Liver (tissue), 9 donors: ENCODE measurements around the gene GIMAP7. TPM values are rescaled to one million over a fixed set of nuclear protein-coding genes. Genes with fewer than 3 reads are reported as not detected.

Source experiments
- DNase-seq: peaks from one replicate; pipeline ENCODE4 v3.0.0-alpha.2; 2017; ENCODE audit warnings: low spot score
- H3K27ac ChIP-seq, 2 donors: one replicate each; pipeline ENCODE4 v1.7.0; 2013; ENCODE audit warnings: inconsistent platforms in 2 of 2, low read length in 2 of 2, control low read depth in 1 of 2, low read depth in 1 of 2, mild to moderate bottlenecking in 1 of 2
- H3K27me3 ChIP-seq, 4 donors: one replicate each; pipeline versions ENCODE4 v1.6.1 to v1.7.0; 2013; ENCODE audit warnings: low read length in 3 of 4, inconsistent platforms in 1 of 4, mild to moderate bottlenecking in 1 of 4, moderate library complexity in 1 of 4; ENCODE audit not compliant: control insufficient read depth in 4 of 4, insufficient read depth in 4 of 4
- H3K36me3 ChIP-seq, 4 donors: one replicate each; pipeline versions ENCODE4 v1.6.1 to v1.7.0; 2013; ENCODE audit warnings: low read length in 3 of 4, mild to moderate bottlenecking in 3 of 4, low read depth in 1 of 4, moderate library complexity in 1 of 4; ENCODE audit not compliant: control insufficient read depth in 4 of 4, insufficient read depth in 3 of 4
- H3K4me1 ChIP-seq, 4 donors: one replicate each; pipeline versions ENCODE4 v1.6.1 to v1.7.0; 2013; ENCODE audit warnings: low read length in 3 of 4, mild to moderate bottlenecking in 3 of 4, moderate library complexity in 1 of 4; ENCODE audit not compliant: control insufficient read depth in 4 of 4, insufficient read depth in 4 of 4
- H3K4me3 ChIP-seq, 3 donors: one replicate each; pipeline versions ENCODE4 v1.6.1 to v1.7.0; 2013; ENCODE audit warnings: low read length in 3 of 3, control low read depth in 1 of 3, low read depth in 1 of 3, mild to moderate bottlenecking in 1 of 3
- H3K9ac ChIP-seq, 2 donors: one replicate each; pipeline ENCODE4 v1.7.0; 2013; ENCODE audit warnings: low read length in 2 of 2, mild to moderate bottlenecking in 2 of 2, moderate library complexity in 2 of 2, control low read depth in 1 of 2, low read depth in 1 of 2
- H3K9me3 ChIP-seq, 4 donors: one replicate each; pipeline versions ENCODE4 v1.6.1 to v1.7.0; 2013; ENCODE audit warnings: low read length in 3 of 4; ENCODE audit not compliant: control insufficient read depth in 4 of 4
- ATF3 ChIP-seq: IDR thresholded peaks from 2 replicates; pipeline ENCODE4 v1.6.1; 2016; ENCODE audit warnings: antibody characterized with exemption
- EGR1 ChIP-seq, 2 donors: IDR thresholded peaks; 2 replicates each; pipeline ENCODE4 v1.6.1; 2016 to 2018; ENCODE audit warnings: antibody characterized with exemption in 2 of 2, low read depth in 2 of 2
- FOXA2 ChIP-seq: IDR thresholded peaks from 2 replicates; pipeline ENCODE4 v1.6.1; 2016; ENCODE audit warnings: antibody characterized with exemption
- GABPA ChIP-seq, 2 donors: IDR thresholded peaks in 1 of 2; conservative IDR thresholded peaks in 1 of 2; 2 replicates each; pipeline ENCODE4 v1.6.1; 2016; ENCODE audit warnings: antibody characterized with exemption in 2 of 2, mild to moderate bottlenecking in 1 of 2, moderate library complexity in 1 of 2
- HNF4G ChIP-seq: IDR thresholded peaks from 2 replicates; pipeline ENCODE4 v1.6.1; 2016; ENCODE audit warnings: antibody characterized with exemption
- JUND ChIP-seq, 2 donors: IDR thresholded peaks; 2 replicates each; pipeline ENCODE4 v1.6.1; 2016; ENCODE audit warnings: antibody characterized with exemption in 2 of 2
- MAX ChIP-seq: IDR thresholded peaks from 2 replicates; pipeline ENCODE4 v1.6.1; 2016; ENCODE audit warnings: antibody characterized with exemption
- NR2F2 ChIP-seq: IDR thresholded peaks from 2 replicates; pipeline ENCODE4 v1.6.1; 2016; ENCODE audit warnings: antibody characterized with exemption
- RAD21 ChIP-seq, 2 donors: IDR thresholded peaks; 2 replicates each; pipeline ENCODE4 v1.6.1; 2016; ENCODE audit warnings: antibody characterized with exemption in 2 of 2, mild to moderate bottlenecking in 2 of 2
- REST ChIP-seq: IDR thresholded peaks from 2 replicates; pipeline ENCODE4 v1.6.1; 2016; ENCODE audit warnings: antibody characterized with exemption, mild to moderate bottlenecking
- RXRA ChIP-seq, 2 donors: IDR thresholded peaks; 2 replicates each; pipeline ENCODE4 v1.6.1; 2017 to 2018; ENCODE audit warnings: antibody characterized with exemption in 2 of 2, mild to moderate bottlenecking in 1 of 2
- SP1 ChIP-seq: IDR thresholded peaks from 2 replicates; pipeline ENCODE4 v1.6.1; 2018; ENCODE audit warnings: antibody characterized with exemption, mild to moderate bottlenecking
- TAF1 ChIP-seq: conservative IDR thresholded peaks from 2 replicates; pipeline ENCODE4 v1.6.1; 2016; ENCODE audit warnings: antibody characterized with exemption, mild to moderate bottlenecking
- YY1 ChIP-seq: IDR thresholded peaks from 2 replicates; pipeline ENCODE4 v1.6.1; 2016; ENCODE audit warnings: antibody characterized with exemption, mild to moderate bottlenecking
- ZBTB33 ChIP-seq: IDR thresholded peaks from 2 replicates; pipeline ENCODE4 v1.6.1; 2016; ENCODE audit warnings: antibody characterized with exemption
- WGBS: extraction: QIAGEN DNeasy Blood & Tissue Kit; methylation state at CpG from one replicate; pipeline ENCODE4 v1.1.7; 2013; 5-methylcytosine and 5-hydroxymethylcytosine counted together
- polyA plus RNA-seq, 2 donors: library from polyadenylated mRNA; stranded (reverse) in 1 of 2; unstranded in 1 of 2; fragments of 200-250 nt in 1 of 2; fragments of >200 nt in 1 of 2; fragmentation: Nextera tagmentation in 1 of 2; extraction: Ambion mirVana in 1 of 2; gene quantifications; one replicate each; pipeline versions ENCODE4 v1.2.1 to v1.2.3, GENCODE V29; 2013 to 2015
- total RNA-seq, 2 donors: library from RNA; depleted of rRNA; stranded (reverse); fragments of >200 nt; gene quantifications; one replicate each; pipeline ENCODE4 v1.2.3, GENCODE V29; 2014
- donor health status: healthy.
- donor health status: healthy.
- donor health status: healthy.
- donor health status: healthy.
- donor health status: healthy.

The GIMAP7 gene
- total and polyA plus RNA-seq, 4 donors: 4.8 to 12.8 (median 10.5) TPM

- H3K9ac ChIP-seq: no peak overlapping the region
- H3K27me3 ChIP-seq: no peaks in the 10 kb centered on the region
- no peak for DNase-seq
- peaks cover 0 to 2% (median 0%) of the 10 kb centered on the region in 4 donors for H3K36me3 ChIP-seq
- no peak overlapping the region for H3K4me3 ChIP-seq
- TF ChIP-seq FOXA2: no peak
- WGBS: 96% methylated on average over 2 of the region's 2 CpGs
- H3K4me1 ChIP-seq: peaks cover 0 to 4% (median 0%) of the 10 kb centered on the region in 4 donors
- peaks cover 0 to 17% (median 7%) of the 10 kb centered on the region in 4 donors for H3K9me3 ChIP-seq
- H3K27ac ChIP-seq: no peak overlapping the region
These were observed 49.3 kb upstream of the GIMAP7 start for GRCh38 chr7:150465414-150465813.

- Histone ChIP-seq H3K4me1 (peaks cover 0 to 4% (median 0%) of the 10 kb centered on the region in 4 donors), H3K36me3 (peaks cover 0 to 2% (median 0%) of the 10 kb centered on the region in 4 donors), H3K27me3 (no peaks in the 10 kb centered on the region), H3K9me3 (peaks cover 0 to 11% (median 4%) of the 10 kb centered on the region in 4 donors), H3K4me3 (no peak overlapping the region), H3K9ac (no peak overlapping the region), H3K27ac (no peak overlapping the region)
- no peak for TF ChIP-seq NR2F2
- no peak for TF ChIP-seq SP1
- no peak for TF ChIP-seq RXRA (IDR thresholded peaks at IDR 0.05)
- no peak for TF ChIP-seq REST
- no peak for TF ChIP-seq FOXA2
- no peak for TF ChIP-seq ZBTB33
- TF ChIP-seq MAX: no peak
- no peak for TF ChIP-seq GABPA (IDR thresholded peaks at IDR 0.05 in 1 of 2, conservative IDR thresholded peaks at IDR 0.05 in 1 of 2)
- no peak for TF ChIP-seq HNF4G
- TF ChIP-seq YY1: no peak
- TF ChIP-seq RAD21 (IDR thresholded peaks at IDR 0.05): no peak
- no peak for TF ChIP-seq EGR1 (IDR thresholded peaks at IDR 0.05; ENCODE audit: low read depth in 2 of 2)
- 84% methylated on average over 6 of the region's 6 CpGs for WGBS
- no peak for DNase-seq
These were observed 48.2 kb upstream of the GIMAP7 start for GRCh38 chr7:150466477-150466876.

GRCh38 chr7:150468241-150468640, 46.4 kb upstream of the GIMAP7 start:
- WGBS: 95% methylated on average over 3 of the region's 3 CpGs
- Histone ChIP-seq H3K9ac (no peak overlapping the region), H3K4me1 (peaks cover 0 to 4% (median 0%) of the 10 kb centered on the region in 4 donors)
- TF ChIP-seq RAD21 (IDR thresholded peaks at IDR 0.05) (no peak), HNF4G (no peak), EGR1 (IDR thresholded peaks at IDR 0.05; ENCODE audit: low read depth in 2 of 2) (no peak), TAF1 (no peak), REST (no peak), MAX (no peak), YY1 (no peak), GABPA (IDR thresholded peaks at IDR 0.05 in 1 of 2, conservative IDR thresholded peaks at IDR 0.05 in 1 of 2) (no peak), ZBTB33 (no peak), JUND (IDR thresholded peaks at IDR 0.05) (no peak), FOXA2 (no peak), SP1 (no peak), ATF3 (no peak)

More at GRCh38 chr7:150468241-150468640, 46.4 kb upstream of the GIMAP7 start:
- peaks cover 0 to 2% (median 0%) of the 10 kb centered on the region in 4 donors for H3K36me3 ChIP-seq
- DNase-seq: no peak
- peaks cover 0 to 3% (median 0%) of the 10 kb centered on the region in 4 donors for H3K9me3 ChIP-seq
- H3K27ac ChIP-seq: no peak overlapping the region
- H3K4me3 ChIP-seq: no peak overlapping the region
- H3K27me3 ChIP-seq: no peaks in the 10 kb centered on the region
